HG03280 (cell line): ENCODE measurements around the gene C1orf87.

Experiments used
- ATAC-seq: cut with Tn5 transposase; IDR thresholded peaks from one replicate; pipeline ENCODE4 v1.9.1; 2021; ENCODE audit warnings: mild to moderate bottlenecking, moderate library complexity; ENCODE audit not compliant: unreplicated experiment

C1orf87 gene

DNA sequence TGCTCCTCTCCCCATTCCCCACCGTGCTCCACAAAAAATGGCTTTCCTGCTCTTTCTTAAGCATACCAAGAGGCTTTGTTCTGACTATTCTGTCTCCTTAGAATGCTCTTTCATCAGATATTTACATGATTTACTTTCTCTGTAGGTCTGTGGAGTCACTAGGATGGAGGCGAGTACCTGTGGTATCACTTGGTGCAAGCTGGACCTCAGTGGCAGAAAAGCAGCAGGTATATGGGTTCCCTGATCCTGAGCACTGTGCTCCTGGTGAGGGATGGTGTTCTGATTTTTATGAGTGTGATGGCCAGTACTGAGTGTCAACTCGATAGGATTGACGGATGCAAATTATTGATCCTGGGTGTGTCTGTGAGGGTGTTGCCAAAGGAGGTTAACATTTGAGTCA lies 10.0 kb downstream of the C1orf87 start:
- ATAC-seq, result no peak

GRCh38 chr1:60059468-60059867 lies 14.1 kb downstream of the C1orf87 start:
- no peak for ATAC-seq

- ATAC-seq, result no peak
Measured at GRCh38 chr1:60055336-60055735, 18.2 kb downstream of the C1orf87 start.

GRCh38 chr1:60054374-60054773 lies 19.2 kb downstream of the C1orf87 start:
- no peak for ATAC-seq

GRCh38 chr1:60052601-60053000 lies 21.0 kb downstream of the C1orf87 start:
- no peak for ATAC-seq

GRCh38 chr1:60051191-60051590 lies 22.4 kb downstream of the C1orf87 start:
- ATAC-seq, result no peak

DNA sequence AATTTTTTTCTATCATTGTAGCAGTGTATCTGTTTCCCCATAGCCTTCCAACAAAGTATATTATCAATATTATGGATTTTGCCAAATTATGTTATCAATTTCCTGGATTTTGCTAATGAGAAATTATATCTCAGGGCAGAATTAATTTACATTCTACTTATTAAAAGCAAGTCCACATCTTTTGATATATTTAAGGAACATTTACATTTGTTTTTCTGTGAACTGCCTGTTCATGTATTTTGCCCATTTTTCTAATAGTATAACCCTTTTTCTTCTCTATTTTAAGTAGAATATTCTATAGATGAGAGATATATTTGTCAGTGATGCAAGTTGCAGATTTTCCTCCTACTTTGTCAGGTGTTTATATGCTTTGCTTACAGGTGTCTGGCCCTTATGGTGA lies 24.4 kb downstream of the C1orf87 start:
- ATAC-seq, result no peak

DNA sequence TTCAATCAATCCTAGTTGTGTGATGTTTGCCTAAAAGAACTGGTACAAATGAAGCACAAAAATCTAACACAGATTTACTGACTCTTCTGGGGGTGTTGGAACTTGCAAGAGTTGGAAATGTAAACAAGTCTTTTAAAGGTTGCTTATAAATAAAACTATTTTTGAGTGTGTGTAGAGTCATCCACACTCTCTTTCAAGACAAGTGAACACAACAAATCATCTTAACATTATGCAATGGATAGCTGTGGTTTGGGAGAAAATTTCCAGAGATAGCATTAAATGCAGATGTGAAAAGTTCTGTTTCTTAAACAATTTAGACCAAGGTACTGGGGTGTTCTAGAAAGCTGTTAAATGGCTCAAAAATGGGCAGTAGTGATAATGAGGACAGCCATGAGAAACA lies 28.7 kb downstream of the C1orf87 start:
- ATAC-seq, result no peak

DNA sequence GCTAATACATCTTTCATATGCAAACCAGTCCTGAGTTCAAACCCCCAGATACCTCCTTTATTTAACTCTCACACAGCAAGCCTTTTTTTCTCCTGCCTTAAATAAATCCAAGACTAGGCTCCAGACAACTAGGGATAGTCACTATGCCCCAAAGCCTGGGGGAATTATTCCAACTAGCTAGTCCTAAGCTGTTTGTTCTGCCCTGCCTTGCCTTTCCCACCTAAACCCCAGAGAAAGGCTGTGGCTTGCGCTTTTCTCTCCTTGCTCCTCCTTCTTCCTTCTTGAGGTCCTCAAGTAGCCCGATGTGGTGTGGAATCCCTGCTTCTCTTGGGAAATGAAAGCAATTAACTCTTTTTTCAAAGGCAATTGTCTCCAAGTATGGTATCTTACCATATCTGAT lies 31.8 kb downstream of the C1orf87 start:
- no peak for ATAC-seq

DNA sequence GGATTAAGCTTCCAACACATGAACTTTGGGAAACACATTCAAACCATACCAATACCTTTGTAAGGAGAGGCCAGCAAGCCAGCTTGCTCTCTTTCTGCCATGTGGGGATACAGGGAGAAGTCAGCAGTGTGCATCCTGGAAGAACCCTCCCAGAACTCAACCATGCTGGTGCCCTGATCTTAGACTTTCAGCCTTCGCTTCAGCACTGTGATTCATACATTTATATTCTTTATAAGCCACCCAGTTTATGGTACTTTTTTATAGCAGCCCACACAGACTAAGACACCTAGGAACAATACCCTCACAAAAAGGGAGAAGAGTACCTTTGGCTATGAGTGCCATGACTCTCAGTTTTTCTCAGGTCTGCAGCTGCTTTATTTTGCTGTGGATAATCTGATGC lies 35.9 kb downstream of the C1orf87 start:
- ATAC-seq, result no peak

DNA sequence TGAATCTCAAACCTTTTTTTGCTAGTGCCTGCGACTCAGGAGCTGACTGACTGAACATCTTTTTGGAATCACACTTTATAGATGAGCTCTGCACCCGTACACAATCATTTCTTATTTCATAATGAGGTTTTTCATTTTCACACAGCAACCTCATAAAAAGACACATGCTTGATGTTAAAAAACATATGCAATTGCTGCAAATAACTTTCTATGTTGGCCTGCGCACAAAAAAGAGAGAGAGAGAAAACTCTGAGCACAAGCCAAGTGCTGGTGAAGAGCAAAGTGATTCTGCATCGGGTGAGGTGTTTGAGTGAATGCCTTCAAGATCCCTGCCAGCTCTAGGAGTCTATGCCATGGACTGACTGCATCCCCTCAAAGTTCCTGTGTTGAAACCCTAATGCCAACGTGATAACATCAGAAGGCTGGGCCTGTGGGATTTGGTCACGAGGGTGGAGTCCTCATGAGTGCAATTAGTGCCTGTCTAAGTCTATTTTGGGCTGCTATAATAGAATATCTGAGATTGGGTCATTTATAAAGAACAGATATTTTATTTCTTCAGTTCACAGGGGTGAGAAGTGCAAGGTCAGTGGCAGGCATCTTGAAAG lies 36.6 kb downstream of the C1orf87 start:
- no peak for ATAC-seq

- ATAC-seq, result no peak
Measured at GRCh38 chr1:60035921-60036320, 37.6 kb downstream of the C1orf87 start.

GRCh38 chr1:60034999-60035398 lies 38.6 kb downstream of the C1orf87 start:
- no peak for ATAC-seq

GRCh38 chr1:60033066-60033465 lies 40.5 kb downstream of the C1orf87 start:
- no peak for ATAC-seq

- no peak for ATAC-seq
Measured at GRCh38 chr1:60031146-60031545, 42.4 kb downstream of the C1orf87 start.

DNA sequence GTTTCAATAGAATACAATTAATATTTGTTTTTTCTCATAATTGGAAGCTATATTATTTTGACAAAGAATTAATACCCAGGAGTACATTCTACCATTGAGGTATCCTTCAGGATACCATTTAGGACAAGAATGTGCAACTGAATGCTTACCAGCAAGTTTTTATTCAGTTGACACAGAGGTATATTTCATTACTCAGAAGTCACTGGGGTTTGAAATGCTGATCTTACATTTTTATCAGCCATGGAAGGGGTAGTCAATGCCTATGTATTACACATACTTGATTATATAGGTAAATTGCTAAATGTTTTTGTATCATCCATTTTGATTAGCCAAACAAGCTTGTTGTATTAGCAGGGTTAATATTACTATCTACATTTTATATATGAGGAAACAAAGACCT lies 48.0 kb downstream of the C1orf87 start:
- no peak for ATAC-seq

GRCh38 chr1:60017508-60018205 lies 55.9 kb downstream of the C1orf87 start:
- ATAC-seq, result no peak

DNA sequence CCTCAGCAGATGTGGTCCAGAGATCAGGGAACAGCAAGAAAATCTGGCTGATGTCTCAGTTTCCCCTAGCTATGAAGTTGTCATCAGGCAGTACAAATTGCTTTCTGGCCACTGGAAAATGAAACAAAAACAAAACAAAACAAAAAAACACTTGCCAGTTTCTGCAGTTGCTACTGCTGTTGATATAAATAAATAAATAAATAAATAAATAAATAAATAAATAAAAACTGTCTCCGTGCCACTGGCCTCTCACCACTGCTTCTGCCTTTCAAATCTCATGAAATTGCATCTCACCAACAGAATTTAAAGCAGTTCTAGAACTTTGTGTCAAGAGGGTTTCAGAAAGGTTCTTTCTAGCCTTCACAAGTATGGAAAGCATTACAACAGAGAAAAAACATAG lies 62.9 kb downstream of the C1orf87 start:
- no peak for ATAC-seq

- no peak for ATAC-seq
Measured at GRCh38 chr1:60008500-60008899, 65.1 kb downstream of the C1orf87 start.

DNA sequence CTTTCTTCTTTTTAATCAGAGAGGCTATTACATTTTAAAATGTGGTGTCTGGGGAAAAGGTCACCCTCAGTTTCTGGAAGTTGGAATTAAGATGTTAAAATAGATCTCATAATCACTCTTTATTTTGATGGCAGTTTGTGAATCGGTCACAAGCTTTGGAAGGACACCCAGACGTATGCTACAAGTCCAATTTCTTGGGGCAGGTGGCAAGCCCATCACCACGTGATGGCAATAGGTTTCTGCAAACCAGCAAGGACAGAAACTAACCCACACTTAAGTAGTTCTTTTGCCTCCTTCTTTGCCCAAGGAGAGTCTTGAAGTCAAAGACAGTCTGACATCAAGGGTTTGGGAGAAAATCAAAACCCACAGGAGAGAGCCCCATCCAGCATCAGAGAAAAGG lies 72.9 kb downstream of the C1orf87 start:
- no peak for ATAC-seq

- no peak for ATAC-seq
Measured at GRCh38 chr1:59999746-60000145, 73.8 kb downstream of the C1orf87 start.

DNA sequence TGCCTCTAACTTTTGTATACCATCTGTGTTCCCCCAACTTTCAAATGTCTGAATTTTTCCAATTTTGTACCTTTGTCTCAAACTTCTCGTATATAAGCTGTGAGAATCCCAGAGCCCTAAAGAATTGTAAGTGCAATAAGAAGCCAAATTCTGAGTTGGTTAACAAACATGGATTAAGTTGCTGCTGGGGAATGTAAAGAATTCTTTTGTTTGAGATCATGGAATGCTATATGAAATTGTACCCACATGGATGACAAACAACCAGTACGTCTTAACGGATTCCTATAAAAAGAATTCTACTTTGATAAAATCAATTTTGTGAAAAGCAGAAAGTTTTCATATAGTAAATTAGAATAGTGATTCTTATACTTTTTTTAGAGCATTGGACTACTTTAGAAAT lies 74.6 kb downstream of the C1orf87 start:
- no peak for ATAC-seq
